ENCODE results near the gene ISL2.
A peak's percentile ranks its signal among the peaks of the same experiment; 100 is the strongest.

The ISL2 gene

GRCh38 chr15:76313731-76314130, 22.8 kb upstream of the ISL2 start:
- Mint-ChIP-seq H3K27ac (no peak overlapping the region), H3K36me3 (no peaks in the 10 kb centered on the region), H3K27me3 (no peaks in the 10 kb centered on the region), H3K4me1 (peaks cover 33% of the 10 kb centered on the region), H3K9me3 (no peaks in the 10 kb centered on the region), H3K4me3 (no peak overlapping the region)
- ATAC-seq = no peak

- Mint-ChIP-seq H3K27me3 (peaks cover 39% of the 10 kb centered on the region), H3K36me3 (no peaks in the 10 kb centered on the region), H3K9me3 (no peaks in the 10 kb centered on the region), H3K4me1 (no peaks in the 10 kb centered on the region), H3K4me3 (no peak overlapping the region), H3K27ac (no peak overlapping the region)
- no peak for ATAC-seq
Measured at GRCh38 chr15:76320012-76320411, 16.6 kb upstream of the ISL2 start.

- Mint-ChIP-seq H3K4me3 (no peak overlapping the region), H3K27ac (no peak overlapping the region), H3K9me3 (no peaks in the 10 kb centered on the region), H3K27me3 (peaks cover 39% of the 10 kb centered on the region), H3K4me1 (no peaks in the 10 kb centered on the region), H3K36me3 (no peaks in the 10 kb centered on the region)
- ATAC-seq = no peak
Measured at GRCh38 chr15:76321171-76321570, 15.4 kb upstream of the ISL2 start.

GRCh38 chr15:76321602-76322001, 15.0 kb upstream of the ISL2 start:
- no peaks in the 10 kb centered on the region for H3K4me1 Mint-ChIP-seq
- no peak for ATAC-seq
- no peak overlapping the region for H3K4me3 Mint-ChIP-seq
- H3K27me3 Mint-ChIP-seq = peaks cover 39% of the 10 kb centered on the region
- no peak overlapping the region for H3K27ac Mint-ChIP-seq
- H3K9me3 Mint-ChIP-seq = no peaks in the 10 kb centered on the region
- no peaks in the 10 kb centered on the region for H3K36me3 Mint-ChIP-seq

GRCh38 chr15:76324066-76324465, 12.5 kb upstream of the ISL2 start:
- Mint-ChIP-seq H3K27me3 (peaks cover 42% of the 10 kb centered on the region), H3K27ac (no peak overlapping the region), H3K36me3 (no peaks in the 10 kb centered on the region), H3K4me3 (no peak overlapping the region), H3K4me1 (no peaks in the 10 kb centered on the region), H3K9me3 (no peaks in the 10 kb centered on the region)
- ATAC-seq = no peak

- Mint-ChIP-seq H3K4me1 (no peaks in the 10 kb centered on the region), H3K27me3 (peaks cover 46% of the 10 kb centered on the region), H3K27ac (no peak overlapping the region), H3K4me3 (no peak overlapping the region), H3K9me3 (no peaks in the 10 kb centered on the region), H3K36me3 (no peaks in the 10 kb centered on the region)
- ATAC-seq = no peak
Measured at GRCh38 chr15:76325704-76326103, 10.9 kb upstream of the ISL2 start.

- Mint-ChIP-seq H3K27me3 (peaks cover 35% of the 10 kb centered on the region), H3K9me3 (no peaks in the 10 kb centered on the region), H3K4me3 (no peak overlapping the region), H3K27ac (no peak overlapping the region), H3K36me3 (no peaks in the 10 kb centered on the region), H3K4me1 (no peaks in the 10 kb centered on the region)
- ATAC-seq = no peak
Measured at GRCh38 chr15:76327191-76328105, 9.1 kb upstream of the ISL2 start.

GRCh38 chr15:76328106-76328696, 8.4 kb upstream of the ISL2 start:
- H3K4me1 Mint-ChIP-seq = no peaks in the 10 kb centered on the region
- no peaks in the 10 kb centered on the region for H3K9me3 Mint-ChIP-seq
- H3K27ac Mint-ChIP-seq = no peak overlapping the region
- no peaks in the 10 kb centered on the region for H3K36me3 Mint-ChIP-seq
- H3K27me3 Mint-ChIP-seq = peaks cover 27% of the 10 kb centered on the region
- no peak for ATAC-seq
- H3K4me3 Mint-ChIP-seq = no peak overlapping the region

- peaks cover 2% of the 10 kb centered on the region for H3K4me1 Mint-ChIP-seq
- H3K9me3 Mint-ChIP-seq = no peaks in the 10 kb centered on the region
- H3K4me3 Mint-ChIP-seq = no peak overlapping the region
- ATAC-seq = no peak
- H3K27me3 Mint-ChIP-seq = peaks cover 27% of the 10 kb centered on the region
- H3K27ac Mint-ChIP-seq = no peak overlapping the region
- no peaks in the 10 kb centered on the region for H3K36me3 Mint-ChIP-seq
Measured at GRCh38 chr15:76328958-76329357, 7.6 kb upstream of the ISL2 start.

GRCh38 chr15:76330080-76330680, 6.4 kb upstream of the ISL2 start:
- no peak for ATAC-seq
- Mint-ChIP-seq H3K27me3 (peaks cover 39% of the 10 kb centered on the region), H3K4me3 (no peak overlapping the region), H3K27ac (no peak overlapping the region), H3K9me3 (no peaks in the 10 kb centered on the region), H3K4me1 (peaks cover 9% of the 10 kb centered on the region), H3K36me3 (no peaks in the 10 kb centered on the region)

GRCh38 chr15:76332796-76333195, 3.8 kb upstream of the ISL2 start:
- no peak for ATAC-seq
- peaks cover 32% of the 10 kb centered on the region for H3K4me1 Mint-ChIP-seq
- H3K27me3 Mint-ChIP-seq = peaks cover 64% of the 10 kb centered on the region
- no peak overlapping the region for H3K4me3 Mint-ChIP-seq
- H3K27ac Mint-ChIP-seq = no peak overlapping the region
- H3K36me3 Mint-ChIP-seq = no peaks in the 10 kb centered on the region
- H3K9me3 Mint-ChIP-seq = no peaks in the 10 kb centered on the region

- Mint-ChIP-seq H3K27ac (no peak overlapping the region), H3K36me3 (no peaks in the 10 kb centered on the region), H3K27me3 (peaks cover 67% of the 10 kb centered on the region)
Measured at GRCh38 chr15:76333309-76333708, 3.3 kb upstream of the ISL2 start.

GRCh38 chr15:76333720-76334437, 2.7 kb upstream of the ISL2 start:
- ATAC-seq = no peak
- Mint-ChIP-seq H3K36me3 (no peaks in the 10 kb centered on the region), H3K4me3 (no peak overlapping the region), H3K27ac (no peak overlapping the region), H3K4me1 (peaks cover 39% of the 10 kb centered on the region), H3K27me3 (peaks cover 72% of the 10 kb centered on the region), H3K9me3 (no peaks in the 10 kb centered on the region)

More at GRCh38 chr15:76333309-76333708, 3.3 kb upstream of the ISL2 start:
- Mint-ChIP-seq H3K4me1 (peaks cover 33% of the 10 kb centered on the region), H3K4me3 (no peak overlapping the region), H3K9me3 (no peaks in the 10 kb centered on the region)
- no peak for ATAC-seq

- ATAC-seq = no peak
- Mint-ChIP-seq H3K36me3 (no peaks in the 10 kb centered on the region), H3K27me3 (peaks cover 72% of the 10 kb centered on the region), H3K9me3 (no peaks in the 10 kb centered on the region), H3K27ac (peak overlapping the region; percentile 53), H3K4me3 (peak overlapping the region; percentile 85), H3K4me1 (peaks cover 47% of the 10 kb centered on the region)
Measured at GRCh38 chr15:76334438-76335306, 1.9 kb upstream of the ISL2 start.
